Lower lobe of right lung (tissue), 2 donors: Measurements from ENCODE around the gene GPR137. TPM values are rescaled to one million over a fixed set of nuclear protein-coding genes. Genes with fewer than 3 reads are reported as not detected.

Source experiments
- ATAC-seq, 2 donors: fragments of 200-7000 bp; cut with Tn5 transposase; one replicate each; pipeline ENCODE4 v1.9.1; 2020 to 2022; ENCODE audit warnings: mild to moderate bottlenecking in 2 of 2, moderate library complexity in 2 of 2
- DNase-seq: peaks from one replicate; pipeline ENCODE4 v3.0.0-alpha.2; 2020
- H3K27ac ChIP-seq: fragments of 200-600 bp; one replicate; pipeline ENCODE4 v1.8.0; 2022
- H3K27me3 ChIP-seq: fragments of 200-600 bp; one replicate; pipeline ENCODE4 v1.8.0; 2022; ENCODE audit warnings: low read depth
- H3K36me3 ChIP-seq: fragments of 200-600 bp; one replicate; pipeline ENCODE4 v1.8.0; 2022; ENCODE audit warnings: mild to moderate bottlenecking
- H3K4me1 ChIP-seq: fragments of 200-600 bp; one replicate; pipeline ENCODE4 v1.8.0; 2022
- H3K4me3 ChIP-seq: fragments of 200-600 bp; one replicate; pipeline ENCODE4 v1.8.0; 2022; ENCODE audit warnings: mild to moderate bottlenecking
- H3K9me3 ChIP-seq: fragments of 200-600 bp; one replicate; pipeline ENCODE4 v1.8.0; 2022
- intact Hi-C: fragments of 100-400 bp; cut with DNase I; formaldehyde crosslinking; loops from one replicate; pipeline ENCODE4 v1.11.0; 2022
- total RNA-seq: library from RNA; stranded (reverse); fragmentation: NEBNext Ultra II Directional; extraction: Animal tissue kit (Norgen Biotek cat#: 25700); gene quantifications from one replicate; pipeline ENCODE4 v1.2.1, GENCODE V29; 2021
- TF ChIP-seq, protein P1 (sequence below): fragments of 200-600 bp; IDR thresholded peaks from one replicate; pipeline ENCODE4 v1.8.0; 2022; ENCODE audit warnings: antibody characterized with exemption, mild to moderate bottlenecking
- donor health status: DM: no; HTN: yes; CAD: no; lungs with severe emphysema.

Gene GPR137
- total RNA-seq, 1 donor from 2014 or later, result 37.7 TPM

DNA sequence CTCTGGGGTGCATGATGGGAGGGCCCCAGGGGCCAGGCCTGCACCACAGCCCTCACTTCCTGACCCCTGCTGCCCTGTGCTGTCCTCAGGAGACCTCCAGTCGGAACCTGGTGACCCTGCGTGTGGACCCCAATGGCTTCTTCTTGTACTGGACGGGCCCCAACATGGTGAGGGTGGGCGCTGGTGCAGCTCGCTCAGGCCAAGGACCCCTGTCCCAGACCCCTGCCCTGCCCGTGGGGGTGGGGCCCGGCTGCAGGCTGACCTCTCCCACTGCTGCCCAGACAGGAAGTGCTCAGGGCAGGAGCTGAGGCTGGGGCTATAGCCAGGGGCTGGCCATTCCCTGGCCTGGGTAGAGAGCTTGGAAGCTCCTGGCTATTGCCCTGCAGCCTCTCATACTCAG is 31.3 kb upstream of the GPR137 start:
- no peak for ATAC-seq
- H3K9me3 ChIP-seq, result no peaks in the 10 kb centered on the region
- no peak overlapping the region for H3K27ac ChIP-seq
- peaks cover 26% of the 10 kb centered on the region for H3K4me1 ChIP-seq
- TF ChIP-seq, protein P1, sequence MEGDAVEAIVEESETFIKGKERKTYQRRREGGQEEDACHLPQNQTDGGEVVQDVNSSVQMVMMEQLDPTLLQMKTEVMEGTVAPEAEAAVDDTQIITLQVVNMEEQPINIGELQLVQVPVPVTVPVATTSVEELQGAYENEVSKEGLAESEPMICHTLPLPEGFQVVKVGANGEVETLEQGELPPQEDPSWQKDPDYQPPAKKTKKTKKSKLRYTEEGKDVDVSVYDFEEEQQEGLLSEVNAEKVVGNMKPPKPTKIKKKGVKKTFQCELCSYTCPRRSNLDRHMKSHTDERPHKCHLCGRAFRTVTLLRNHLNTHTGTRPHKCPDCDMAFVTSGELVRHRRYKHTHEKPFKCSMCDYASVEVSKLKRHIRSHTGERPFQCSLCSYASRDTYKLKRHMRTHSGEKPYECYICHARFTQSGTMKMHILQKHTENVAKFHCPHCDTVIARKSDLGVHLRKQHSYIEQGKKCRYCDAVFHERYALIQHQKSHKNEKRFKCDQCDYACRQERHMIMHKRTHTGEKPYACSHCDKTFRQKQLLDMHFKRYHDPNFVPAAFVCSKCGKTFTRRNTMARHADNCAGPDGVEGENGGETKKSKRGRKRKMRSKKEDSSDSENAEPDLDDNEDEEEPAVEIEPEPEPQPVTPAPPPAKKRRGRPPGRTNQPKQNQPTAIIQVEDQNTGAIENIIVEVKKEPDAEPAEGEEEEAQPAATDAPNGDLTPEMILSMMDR, result no peak
- no peak for DNase-seq
- peaks cover 51% of the 10 kb centered on the region for H3K36me3 ChIP-seq
- no peaks in the 10 kb centered on the region for H3K27me3 ChIP-seq
- H3K4me3 ChIP-seq, result no peak overlapping the region
- intact Hi-C loops, result no loop called here

DNA sequence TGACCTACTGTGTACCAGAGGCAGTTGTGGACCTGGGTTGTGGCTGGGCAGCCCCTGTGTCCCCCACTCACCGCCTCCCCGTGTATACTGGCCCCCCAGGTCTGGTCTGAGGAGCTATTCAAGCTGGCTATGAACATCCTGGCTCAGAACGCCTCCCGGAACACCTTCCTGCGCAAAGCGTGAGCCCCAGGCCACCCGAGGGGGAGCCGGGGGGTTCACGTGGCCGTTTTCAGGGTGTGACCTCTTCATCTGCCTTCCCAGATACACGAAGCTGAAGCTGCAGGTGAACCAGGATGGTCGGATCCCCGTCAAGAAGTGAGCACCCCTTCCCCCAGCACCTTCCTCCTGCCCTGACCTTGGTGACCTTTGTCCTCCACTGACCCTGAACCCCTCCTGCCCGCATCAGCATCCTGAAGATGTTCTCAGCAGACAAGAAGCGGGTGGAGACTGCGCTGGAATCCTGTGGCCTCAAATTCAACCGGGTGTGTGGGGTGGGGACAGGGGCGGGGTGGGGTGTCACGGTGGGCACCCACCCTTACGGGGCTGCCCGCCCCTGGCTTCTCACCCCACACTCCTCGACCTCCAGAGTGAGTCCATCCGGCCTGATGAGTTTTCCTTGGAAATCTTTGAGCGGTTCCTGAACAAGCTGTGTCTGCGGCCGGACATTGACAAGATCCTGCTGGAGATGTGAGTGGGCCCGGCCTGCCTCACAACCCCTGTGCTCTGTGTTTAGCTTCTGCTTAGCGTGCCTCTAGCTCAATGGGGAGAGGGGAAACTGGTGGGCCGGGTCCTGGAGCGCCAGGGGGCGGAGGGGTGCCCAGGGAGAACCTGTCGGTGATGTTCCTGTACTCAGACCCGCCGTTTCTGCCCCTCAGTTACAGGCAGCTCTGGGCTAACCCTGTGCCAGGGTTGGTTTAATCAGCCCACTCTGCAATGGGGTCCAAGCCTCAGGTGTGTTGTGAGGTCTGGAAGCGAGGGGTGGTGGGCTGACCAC is 30.2 kb upstream of the GPR137 start:
- intact Hi-C loops, result no loop called here
- ATAC-seq (no peak), DNase-seq (no peak)
- H3K4me3 ChIP-seq, result no peak overlapping the region
- H3K9me3 ChIP-seq, result no peaks in the 10 kb centered on the region
- TF ChIP-seq, protein P1, result no peak
- peaks cover 61% of the 10 kb centered on the region for H3K36me3 ChIP-seq
- H3K4me1 ChIP-seq, result peaks cover 26% of the 10 kb centered on the region
- no peaks in the 10 kb centered on the region for H3K27me3 ChIP-seq
- no peak overlapping the region for H3K27ac ChIP-seq

DNA sequence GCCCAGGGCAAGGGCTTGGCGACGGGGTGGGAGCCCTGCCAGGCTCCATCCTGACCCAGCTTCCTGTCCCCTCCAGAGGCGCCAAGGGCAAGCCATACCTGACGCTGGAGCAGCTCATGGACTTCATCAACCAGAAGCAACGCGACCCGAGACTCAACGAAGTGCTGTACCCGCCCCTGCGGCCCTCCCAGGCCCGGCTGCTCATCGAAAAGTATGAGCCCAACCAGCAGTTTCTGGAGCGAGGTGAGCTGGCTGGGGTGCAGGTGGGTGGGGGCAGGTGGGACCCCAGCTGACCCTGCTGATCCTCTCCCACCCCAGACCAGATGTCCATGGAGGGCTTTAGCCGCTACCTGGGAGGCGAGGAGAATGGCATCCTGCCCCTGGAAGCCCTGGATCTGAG is 29.3 kb upstream of the GPR137 start:
- Histone ChIP-seq H3K9me3 (no peaks in the 10 kb centered on the region), H3K4me1 (peaks cover 19% of the 10 kb centered on the region), H3K36me3 (peaks cover 66% of the 10 kb centered on the region), H3K27ac (no peak overlapping the region), H3K4me3 (no peak overlapping the region), H3K27me3 (no peaks in the 10 kb centered on the region)
- intact Hi-C loops, result no loop called here
- TF ChIP-seq, protein P1, result no peak
- ATAC-seq (no peak), DNase-seq (no peak)

DNA sequence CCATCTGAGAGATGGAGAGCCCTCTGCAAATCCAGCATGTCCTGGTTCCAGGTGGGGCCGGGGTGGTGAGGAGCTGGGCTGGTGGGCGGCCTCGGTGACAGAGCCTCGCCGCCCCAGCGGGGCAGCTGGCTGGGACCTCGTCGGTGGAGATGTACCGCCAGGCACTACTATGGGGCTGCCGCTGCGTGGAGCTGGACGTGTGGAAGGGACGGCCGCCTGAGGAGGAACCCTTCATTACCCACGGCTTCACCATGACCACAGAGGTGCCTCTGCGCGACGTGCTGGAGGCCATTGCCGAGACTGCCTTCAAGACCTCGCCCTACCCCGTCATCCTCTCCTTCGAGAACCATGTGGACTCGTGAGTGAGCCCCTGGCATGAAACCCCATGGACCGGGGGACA is 27.3 kb upstream of the GPR137 start:
- no peaks in the 10 kb centered on the region for H3K9me3 ChIP-seq
- TF ChIP-seq, protein P1, result no peak
- H3K27ac ChIP-seq, result no peak overlapping the region
- no peak for ATAC-seq
- peaks cover 4% of the 10 kb centered on the region for H3K4me1 ChIP-seq
- intact Hi-C loops, result no loop called here
- no peak for DNase-seq
- no peaks in the 10 kb centered on the region for H3K27me3 ChIP-seq
- H3K36me3 ChIP-seq, result peaks cover 87% of the 10 kb centered on the region
- H3K4me3 ChIP-seq, result no peak overlapping the region

DNA sequence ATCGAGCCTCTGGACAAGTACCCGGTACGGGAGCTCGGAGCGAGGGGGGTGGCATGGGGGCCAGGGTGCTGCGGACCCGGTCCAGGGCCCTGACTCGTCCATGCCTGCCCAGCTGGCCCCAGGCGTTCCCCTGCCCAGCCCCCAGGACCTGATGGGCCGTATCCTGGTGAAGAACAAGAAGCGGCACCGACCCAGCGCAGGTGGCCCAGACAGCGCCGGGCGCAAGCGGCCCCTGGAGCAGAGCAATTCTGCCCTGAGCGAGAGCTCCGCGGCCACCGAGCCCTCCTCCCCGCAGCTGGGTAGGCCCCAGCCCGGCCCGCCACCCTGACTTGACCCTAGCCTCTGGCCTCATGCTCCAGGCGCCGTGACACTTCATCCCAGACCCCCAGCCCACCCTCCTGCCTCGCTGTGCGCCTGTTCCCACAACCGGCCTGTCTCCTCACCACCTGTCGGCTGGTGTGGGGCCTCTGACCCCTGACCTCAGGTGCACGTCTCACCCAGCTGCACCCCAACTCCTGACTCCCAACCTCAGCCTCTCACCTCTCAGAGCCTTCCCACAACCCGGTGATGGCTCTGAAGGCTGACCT is 26.6 kb upstream of the GPR137 start:
- ATAC-seq, result no peak
- TF ChIP-seq, protein P1, result no peak
- DNase-seq, result no peak
- Histone ChIP-seq H3K36me3 (peaks cover 93% of the 10 kb centered on the region), H3K27me3 (no peaks in the 10 kb centered on the region), H3K9me3 (no peaks in the 10 kb centered on the region), H3K4me1 (no peaks in the 10 kb centered on the region), H3K4me3 (no peak overlapping the region), H3K27ac (no peak overlapping the region)
- intact Hi-C loops, result no loop called here
